Measurements from ENCODE around the gene MEGF6. TPM values are rescaled to one million over a fixed set of nuclear protein-coding genes. Genes with fewer than 3 reads are reported as not detected.
A peak's percentile ranks its signal among the peaks of the same experiment; 100 is the strongest.

MEGF6 gene
- total RNA-seq, 1 donor from 2014 or later, result 64.7 TPM

DNA sequence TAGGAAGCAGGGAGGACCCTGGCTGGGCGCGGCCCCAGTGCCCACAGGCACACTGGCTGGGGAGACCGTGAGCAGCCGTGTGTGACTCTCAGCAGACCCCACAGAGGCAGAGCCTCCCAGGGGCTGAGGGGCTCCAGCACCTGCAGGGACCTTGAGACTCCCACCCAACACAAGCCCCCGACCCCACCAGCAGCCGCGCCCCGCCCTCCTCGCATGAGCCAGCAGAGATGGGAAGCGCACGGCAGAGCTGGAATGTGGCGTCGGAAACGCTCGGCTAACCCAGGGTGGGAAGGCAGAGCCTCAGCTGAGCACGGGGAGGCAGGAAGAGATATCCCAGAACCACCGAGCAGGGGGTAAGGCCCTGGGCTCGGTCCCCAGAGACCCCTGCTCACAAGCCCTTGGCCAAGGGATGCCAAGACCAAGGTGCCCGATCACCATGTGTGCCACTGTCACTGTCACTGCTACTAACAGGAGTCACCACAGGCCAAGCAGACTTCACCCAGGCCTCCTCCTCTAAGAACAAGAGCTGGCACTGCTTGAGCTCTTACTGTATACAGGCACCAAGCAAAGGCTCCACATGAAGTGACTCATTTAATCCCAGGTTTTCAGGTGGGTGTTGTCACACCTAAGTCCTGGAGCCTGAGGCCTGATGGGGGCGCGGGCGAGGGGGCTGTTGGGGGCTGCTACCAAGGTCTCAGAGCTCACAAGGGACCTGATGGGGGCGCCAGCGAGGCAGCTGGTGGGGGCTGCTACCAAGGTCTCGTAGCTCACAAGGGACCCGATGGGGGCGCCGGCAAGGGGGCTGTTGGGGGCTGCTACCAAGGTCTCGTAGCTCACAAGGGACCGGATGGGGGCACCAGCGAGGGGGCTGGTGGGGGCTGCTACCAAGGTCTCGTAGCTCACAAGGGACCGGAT lies 20.1 kb downstream of the MEGF6 start:
- DNase-seq, result no peak
- Mint-ChIP-seq H3K4me1 (ENCODE audit: low read depth, unreplicated experiment) (peaks cover 4% of the 10 kb centered on the region), H3K9me3 (ENCODE audit: unreplicated experiment) (no peaks in the 10 kb centered on the region), H3K4me3 (ENCODE audit: unreplicated experiment) (no peak overlapping the region), H3K27ac (ENCODE audit: unreplicated experiment) (no peak overlapping the region), H3K27me3 (ENCODE audit: unreplicated experiment) (peaks cover 10% of the 10 kb centered on the region), H3K36me3 (ENCODE audit: unreplicated experiment) (no peaks in the 10 kb centered on the region)
- TF ChIP-seq, protein P1, sequence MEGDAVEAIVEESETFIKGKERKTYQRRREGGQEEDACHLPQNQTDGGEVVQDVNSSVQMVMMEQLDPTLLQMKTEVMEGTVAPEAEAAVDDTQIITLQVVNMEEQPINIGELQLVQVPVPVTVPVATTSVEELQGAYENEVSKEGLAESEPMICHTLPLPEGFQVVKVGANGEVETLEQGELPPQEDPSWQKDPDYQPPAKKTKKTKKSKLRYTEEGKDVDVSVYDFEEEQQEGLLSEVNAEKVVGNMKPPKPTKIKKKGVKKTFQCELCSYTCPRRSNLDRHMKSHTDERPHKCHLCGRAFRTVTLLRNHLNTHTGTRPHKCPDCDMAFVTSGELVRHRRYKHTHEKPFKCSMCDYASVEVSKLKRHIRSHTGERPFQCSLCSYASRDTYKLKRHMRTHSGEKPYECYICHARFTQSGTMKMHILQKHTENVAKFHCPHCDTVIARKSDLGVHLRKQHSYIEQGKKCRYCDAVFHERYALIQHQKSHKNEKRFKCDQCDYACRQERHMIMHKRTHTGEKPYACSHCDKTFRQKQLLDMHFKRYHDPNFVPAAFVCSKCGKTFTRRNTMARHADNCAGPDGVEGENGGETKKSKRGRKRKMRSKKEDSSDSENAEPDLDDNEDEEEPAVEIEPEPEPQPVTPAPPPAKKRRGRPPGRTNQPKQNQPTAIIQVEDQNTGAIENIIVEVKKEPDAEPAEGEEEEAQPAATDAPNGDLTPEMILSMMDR (IDR thresholded peaks at IDR 0.05; ENCODE audit: partially characterized antibody, unreplicated experiment), result no peak

DNA sequence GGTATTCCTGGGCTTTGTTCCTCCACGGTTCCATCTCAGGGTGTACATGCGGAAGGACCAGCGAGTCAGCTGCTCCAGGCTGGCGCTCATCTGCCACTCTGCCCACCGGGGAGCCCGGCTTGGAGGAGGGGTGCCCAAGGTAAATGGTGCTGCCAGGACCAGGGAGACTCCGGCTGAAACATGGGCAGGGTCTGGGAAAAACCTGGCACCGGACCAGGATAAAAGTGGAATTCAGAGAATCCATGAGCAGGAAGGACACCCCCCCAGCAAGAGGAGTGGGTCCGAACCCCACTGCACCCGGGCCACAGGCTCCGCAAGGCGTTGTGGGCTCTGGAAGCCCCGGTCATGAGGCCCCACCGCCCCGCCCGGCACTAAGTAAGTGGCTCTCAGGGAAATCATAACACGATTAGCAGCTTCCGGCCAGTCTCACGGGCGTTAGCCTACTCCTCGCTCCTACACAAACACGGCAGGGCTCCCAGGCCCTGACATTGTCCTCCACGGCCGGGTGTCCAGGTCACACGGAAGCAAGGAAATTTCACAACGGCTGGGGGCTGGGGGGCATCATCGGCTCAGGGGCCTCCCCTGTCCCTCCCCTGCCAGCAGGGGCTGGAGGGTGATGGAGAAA lies 21.1 kb downstream of the MEGF6 start:
- no peaks in the 10 kb centered on the region for H3K36me3 Mint-ChIP-seq (ENCODE audit: unreplicated experiment)
- no peak overlapping the region for H3K4me3 Mint-ChIP-seq (ENCODE audit: unreplicated experiment)
- peaks cover 4% of the 10 kb centered on the region for H3K4me1 Mint-ChIP-seq (ENCODE audit: low read depth, unreplicated experiment)
- no peak for DNase-seq
- H3K27ac Mint-ChIP-seq (ENCODE audit: unreplicated experiment), result no peak overlapping the region
- TF ChIP-seq, protein P1 (IDR thresholded peaks at IDR 0.05; ENCODE audit: partially characterized antibody, unreplicated experiment), result no peak
- H3K9me3 Mint-ChIP-seq (ENCODE audit: unreplicated experiment), result no peaks in the 10 kb centered on the region
- peaks cover 10% of the 10 kb centered on the region for H3K27me3 Mint-ChIP-seq (ENCODE audit: unreplicated experiment)

DNA sequence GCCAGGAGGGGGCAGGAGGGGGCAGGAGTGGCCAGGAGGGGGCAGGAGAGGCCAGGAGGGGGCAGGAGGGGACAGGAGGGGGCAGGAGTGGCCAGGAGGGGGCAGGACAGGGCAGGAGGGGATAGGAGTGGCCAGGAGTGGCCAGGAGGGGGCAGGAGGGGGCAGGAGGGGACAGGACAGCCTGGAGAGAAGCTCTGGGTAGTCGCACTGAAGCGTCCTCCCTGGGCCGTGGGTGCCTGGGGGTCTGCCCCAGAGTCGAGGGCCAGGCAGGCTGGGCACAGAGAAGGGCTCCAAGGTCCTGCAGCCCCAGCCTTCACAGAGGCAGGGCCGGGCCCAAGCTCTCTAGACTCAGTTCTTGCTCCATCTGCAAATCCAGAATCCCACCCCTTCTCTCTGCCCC lies 22.9 kb downstream of the MEGF6 start:
- TF ChIP-seq, protein P1 (IDR thresholded peaks at IDR 0.05; ENCODE audit: partially characterized antibody, unreplicated experiment), result no peak
- Mint-ChIP-seq H3K4me3 (ENCODE audit: unreplicated experiment) (no peak overlapping the region), H3K27me3 (ENCODE audit: unreplicated experiment) (peaks cover 10% of the 10 kb centered on the region), H3K27ac (ENCODE audit: unreplicated experiment) (no peak overlapping the region), H3K9me3 (ENCODE audit: unreplicated experiment) (no peaks in the 10 kb centered on the region), H3K36me3 (ENCODE audit: unreplicated experiment) (no peaks in the 10 kb centered on the region), H3K4me1 (ENCODE audit: low read depth, unreplicated experiment) (peaks cover 4% of the 10 kb centered on the region)
- no peak for DNase-seq

DNA sequence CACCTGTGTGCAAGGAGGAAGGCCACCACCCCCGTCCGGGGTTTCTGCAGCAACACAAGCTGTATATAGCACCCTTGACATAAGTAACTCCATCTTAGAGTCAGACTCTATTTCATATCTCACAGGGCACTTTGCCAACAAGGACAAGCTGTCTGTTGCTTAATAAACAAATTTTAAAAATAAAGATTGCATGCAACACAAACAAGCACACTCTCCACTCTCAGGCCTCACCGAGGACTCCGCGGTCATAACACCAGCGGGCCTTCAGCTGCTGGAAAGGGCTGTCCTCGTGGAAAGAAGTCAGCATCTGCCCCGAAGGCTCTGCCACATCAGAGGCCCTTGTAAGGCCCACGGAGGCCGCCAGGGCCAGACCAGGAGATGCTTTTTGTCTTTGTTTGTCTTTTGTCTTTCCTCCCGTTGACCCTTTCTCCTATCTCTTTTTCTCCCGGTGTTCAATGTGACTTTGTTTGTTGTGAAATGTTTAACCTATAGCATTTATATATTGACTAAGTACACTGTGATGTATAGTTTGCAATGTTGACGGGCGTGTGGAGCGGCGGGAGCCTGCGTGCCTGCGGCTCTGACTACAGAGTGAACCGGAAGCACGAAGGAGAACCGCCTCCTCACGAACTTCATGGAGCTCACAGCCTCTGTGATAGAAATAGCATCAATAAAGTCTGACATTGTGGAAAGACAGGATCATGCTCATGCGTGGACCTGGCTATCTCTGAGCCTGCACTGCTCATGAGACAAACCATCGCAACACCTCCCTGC lies 24.1 kb downstream of the MEGF6 start:
- Mint-ChIP-seq H3K36me3 (ENCODE audit: unreplicated experiment) (no peaks in the 10 kb centered on the region), H3K4me3 (ENCODE audit: unreplicated experiment) (no peak overlapping the region), H3K27ac (ENCODE audit: unreplicated experiment) (peak overlapping the region; percentile 4), H3K4me1 (ENCODE audit: low read depth, unreplicated experiment) (peaks cover 4% of the 10 kb centered on the region), H3K9me3 (ENCODE audit: unreplicated experiment) (no peaks in the 10 kb centered on the region), H3K27me3 (ENCODE audit: unreplicated experiment) (peaks cover 10% of the 10 kb centered on the region)
- TF ChIP-seq, protein P1 (IDR thresholded peaks at IDR 0.05; ENCODE audit: partially characterized antibody, unreplicated experiment), result no peak
- no peak for DNase-seq
